A673 (cell line): Measurements from ENCODE around the gene ZKSCAN3.
"Not testable (repeated sequence)": the region's sequence is repeated elsewhere in the genome, so short reads cannot be mapped to it uniquely, and the experiment has no call there.

ENCODE experiments used
- CTCF ChIP-seq: fragments of 300-800, 200-600 bp; sonication (generic); conservative IDR thresholded peaks from 2 replicates; pipeline ENCODE4 v1.5.1; 2017; ENCODE audit warnings: low read depth, mild to moderate bottlenecking, antibody characterized with exemption, low read length, moderate library complexity, mixed read lengths
- EZH2 ChIP-seq: fragments of 200-600 bp; sonication (generic); IDR thresholded peaks from 2 replicates; pipeline ENCODE4 v1.6.1; 2017; ENCODE audit warnings: borderline replicate concordance, low read depth, mild to moderate bottlenecking, mixed read lengths, antibody characterized with exemption, low read length; ENCODE audit not compliant: poor library complexity, severe bottlenecking

GRCh38 chr6:28403923-28404322 is 54.2 kb downstream of the ZKSCAN3 start:
- TF ChIP-seq CTCF, EZH2: not testable (repeated sequence)
